HG02884 (cell line): ENCODE data around the gene CABP2.
"Not testable (repeated sequence)": the region's sequence is repeated elsewhere in the genome, so short reads cannot be mapped to it uniquely, and the experiment has no call there.

Experiments used
- ATAC-seq: cut with Tn5 transposase; IDR thresholded peaks from one replicate; pipeline ENCODE4 v1.9.1; 2021; ENCODE audit warnings: mild to moderate bottlenecking, moderate library complexity; ENCODE audit not compliant: unreplicated experiment

Gene CABP2

DNA sequence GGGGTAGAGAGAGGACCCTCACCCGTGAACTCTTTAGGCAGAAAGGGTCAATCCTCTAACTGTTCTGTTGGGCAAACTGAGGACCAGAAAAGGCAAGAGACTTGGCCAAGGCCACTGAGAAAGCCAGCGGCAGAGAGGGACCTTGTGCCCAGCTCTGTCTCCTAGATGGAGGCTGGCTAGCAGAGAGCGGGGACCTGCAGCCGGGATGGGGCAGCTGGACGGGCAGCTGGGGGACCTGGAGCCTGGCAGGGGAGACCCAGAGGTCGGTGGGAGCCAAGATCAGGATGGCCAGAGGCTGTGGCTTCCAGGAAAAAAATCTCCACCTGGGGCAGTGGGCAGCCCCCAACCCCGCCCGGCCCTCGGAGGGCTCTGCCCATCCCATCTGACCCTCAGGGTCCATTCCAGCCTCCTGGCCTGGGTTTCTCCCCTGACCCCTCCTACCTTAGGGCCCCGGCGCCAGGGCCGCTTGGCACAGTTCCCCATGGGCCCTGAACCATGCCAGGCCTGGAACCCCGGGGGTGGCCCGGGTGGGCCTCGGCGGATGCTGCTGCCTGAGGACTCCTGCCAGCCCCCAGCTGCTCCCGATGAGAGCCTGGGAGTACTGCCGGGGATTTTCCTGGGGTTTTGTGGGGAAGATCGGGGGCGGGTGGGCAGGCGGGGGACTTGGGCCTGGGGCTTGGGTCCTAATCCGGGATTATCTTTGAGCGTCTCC, at the start of gene CABP2:
CABP2 (minus strand) TSS at position 603 of the 712 bp plus-strand sequence; CDS start at position 483, 120 bp downstream.
- no peak for ATAC-seq

DNA sequence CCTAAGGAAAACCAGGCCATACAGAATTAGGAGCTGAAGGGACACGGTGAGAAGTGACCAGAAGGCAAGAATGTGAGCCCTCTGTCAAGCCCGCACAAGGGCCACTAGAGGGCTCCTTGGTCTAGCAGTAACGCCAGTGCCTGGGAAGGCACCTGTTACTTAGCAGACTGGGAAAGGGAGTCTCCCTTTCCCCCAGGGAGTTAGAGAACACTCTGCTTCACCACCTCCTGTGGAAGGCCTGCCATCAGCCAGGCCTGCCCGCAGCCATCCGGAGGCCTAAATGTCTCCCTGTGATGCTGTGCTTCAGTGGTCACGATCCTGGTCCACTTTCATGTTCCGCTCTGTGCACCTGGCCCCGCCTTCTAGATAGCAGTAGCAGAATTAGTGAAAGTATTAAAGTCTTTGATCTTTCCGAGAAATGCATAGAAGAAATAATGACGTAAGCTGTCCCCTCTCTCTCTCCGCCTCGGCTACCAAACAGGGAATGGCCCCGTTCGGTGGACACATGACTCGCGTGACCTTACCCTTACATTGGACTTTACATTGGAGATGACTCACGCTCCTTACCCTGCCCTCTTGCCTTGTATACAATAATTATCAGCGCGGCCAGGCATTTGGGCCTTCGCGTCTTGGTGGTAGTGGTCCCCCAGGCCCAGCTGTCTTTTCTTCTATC, 49.6 kb upstream of the CABP2 start:
- ATAC-seq: no peak

DNA sequence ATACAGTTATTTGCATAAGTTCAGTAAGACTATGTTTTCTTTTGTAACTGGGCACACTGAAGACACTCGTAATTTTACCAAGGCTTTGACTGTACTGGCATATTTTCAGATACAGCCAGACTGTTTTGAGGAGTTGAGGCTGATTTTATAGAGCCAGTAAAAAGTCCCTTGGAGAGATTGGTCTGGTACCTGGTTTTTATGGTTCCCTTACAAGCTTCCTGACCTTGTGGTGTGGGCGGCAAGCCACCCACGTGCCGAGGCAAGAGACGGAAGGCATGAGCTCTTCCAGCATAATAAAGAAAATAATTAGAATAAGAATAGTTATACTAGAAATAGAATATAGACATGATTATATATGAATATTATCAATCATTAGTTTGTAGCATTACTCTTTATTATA, 49.1 kb upstream of the CABP2 start:
- ATAC-seq: no peak

- ATAC-seq: no peak
These were observed 48.2 kb upstream of the CABP2 start for GRCh38 chr11:67571443-67571842.

- ATAC-seq: no peak
These were observed 41.0 kb upstream of the CABP2 start for GRCh38 chr11:67564230-67564629.

DNA sequence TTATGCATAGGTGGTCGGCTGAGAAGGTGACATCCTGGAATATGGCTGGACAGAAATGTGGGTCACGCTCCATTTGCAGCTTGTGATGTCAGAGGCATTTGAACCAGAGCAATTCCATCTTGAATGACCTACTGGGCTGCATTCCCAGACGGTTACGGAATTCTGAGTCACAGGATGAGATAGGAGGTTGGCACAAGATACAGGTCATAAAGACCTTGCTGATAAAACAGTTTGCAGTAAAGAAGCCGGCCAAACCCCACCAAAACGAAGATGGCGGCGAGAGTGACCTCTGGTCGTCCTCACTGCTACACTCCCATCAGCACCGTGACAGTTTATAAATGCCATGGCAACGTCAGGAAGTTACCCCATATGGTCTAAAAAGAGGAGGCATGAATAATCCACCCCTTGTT, 40.5 kb upstream of the CABP2 start:
- ATAC-seq: not testable (repeated sequence)

GRCh38 chr11:67562963-67563704, 39.9 kb upstream of the CABP2 start:
- ATAC-seq: no peak

DNA sequence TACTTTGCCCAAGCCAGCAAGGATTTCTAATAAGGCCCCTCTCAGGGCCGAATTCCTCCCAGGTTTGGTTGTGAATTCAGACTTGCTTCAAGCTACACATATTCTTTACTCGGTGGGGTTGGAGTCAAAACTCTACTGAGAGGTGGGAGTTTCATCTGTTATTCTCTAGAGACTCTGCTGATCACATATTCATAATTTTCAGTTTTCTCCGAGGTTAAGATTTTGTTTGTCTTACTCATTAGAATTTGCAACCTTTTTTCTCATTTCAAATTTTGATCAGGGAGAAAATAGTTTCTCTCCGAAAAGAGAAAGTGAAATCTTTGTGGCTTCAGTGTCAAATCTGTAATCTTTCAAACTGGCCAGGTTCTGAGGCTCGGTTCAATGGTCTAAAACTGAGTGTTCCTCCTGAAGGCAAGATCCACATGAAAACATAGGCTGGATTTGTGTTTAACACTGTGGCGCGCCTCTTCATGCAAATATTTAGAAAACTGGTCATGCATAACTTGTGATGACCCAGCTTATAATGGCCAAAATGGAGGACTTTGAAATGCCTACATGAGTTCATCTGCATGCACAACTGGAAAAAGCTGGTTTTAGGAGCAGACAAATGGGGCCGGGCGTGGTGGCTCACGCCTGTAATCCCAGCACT, 38.8 kb upstream of the CABP2 start:
- ATAC-seq: no peak

GRCh38 chr11:67558084-67558772, 35.0 kb upstream of the CABP2 start:
- no peak for ATAC-seq

DNA sequence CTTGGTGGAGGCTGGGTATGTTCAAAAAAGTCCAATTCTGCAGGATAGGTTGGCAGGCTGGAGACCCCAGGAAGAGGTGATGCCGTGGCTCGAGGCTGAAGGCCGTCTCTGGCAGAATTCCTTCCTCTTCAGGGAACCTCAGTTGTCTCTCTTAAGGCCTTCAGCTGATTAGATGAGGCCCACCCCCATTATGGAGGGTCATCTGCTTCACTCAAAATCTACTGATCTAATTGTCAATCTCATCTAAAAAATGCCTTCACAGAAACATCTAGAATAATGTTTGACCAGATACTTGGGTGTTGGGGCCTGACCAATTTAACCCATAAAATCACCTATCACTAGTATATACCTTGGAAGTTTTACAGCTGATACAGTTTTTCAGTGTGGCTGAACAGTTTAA, 33.0 kb upstream of the CABP2 start:
- ATAC-seq: no peak

DNA sequence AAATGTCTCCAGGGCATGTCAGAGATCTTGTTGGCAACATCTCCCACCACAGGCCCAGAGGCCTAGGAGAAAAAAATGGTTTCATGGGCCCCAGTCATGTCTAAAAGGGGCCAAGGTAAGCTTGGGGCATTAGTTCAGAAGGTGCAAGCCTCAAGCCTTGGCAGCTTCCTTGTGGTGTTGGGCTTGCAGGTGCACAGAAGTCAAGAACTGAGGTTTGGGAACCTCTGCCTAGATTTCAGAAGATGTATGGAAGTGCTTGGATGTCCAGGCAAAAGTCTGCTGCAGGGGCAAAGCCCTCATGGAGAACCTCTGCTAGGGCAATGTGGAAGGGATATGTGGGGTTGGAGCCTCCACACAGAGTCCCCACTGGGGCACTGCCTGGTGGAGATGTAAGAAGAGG, 28.5 kb upstream of the CABP2 start:
- ATAC-seq: not testable (repeated sequence)

DNA sequence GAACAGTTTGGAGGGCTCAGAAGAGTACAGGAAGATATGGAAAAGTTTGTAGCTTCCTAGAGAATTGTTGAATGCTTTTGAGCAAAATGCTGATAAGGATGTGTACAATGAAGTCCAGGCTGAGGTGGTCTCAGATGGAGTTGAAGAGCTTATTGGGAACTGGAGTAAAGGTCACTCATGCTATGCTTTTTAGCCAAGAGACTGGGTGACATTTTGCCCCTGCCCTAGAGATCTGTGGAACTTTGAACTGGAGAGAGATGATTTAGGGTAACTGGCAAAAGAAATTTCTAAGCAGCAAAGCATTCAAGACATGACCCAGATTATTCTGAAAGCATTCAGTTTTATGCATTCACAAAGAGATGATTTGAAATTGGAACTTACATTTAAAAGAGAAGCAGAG, 27.9 kb upstream of the CABP2 start:
- ATAC-seq: no peak

- no peak for ATAC-seq
These were observed 25.4 kb upstream of the CABP2 start for GRCh38 chr11:67548555-67549110.

DNA sequence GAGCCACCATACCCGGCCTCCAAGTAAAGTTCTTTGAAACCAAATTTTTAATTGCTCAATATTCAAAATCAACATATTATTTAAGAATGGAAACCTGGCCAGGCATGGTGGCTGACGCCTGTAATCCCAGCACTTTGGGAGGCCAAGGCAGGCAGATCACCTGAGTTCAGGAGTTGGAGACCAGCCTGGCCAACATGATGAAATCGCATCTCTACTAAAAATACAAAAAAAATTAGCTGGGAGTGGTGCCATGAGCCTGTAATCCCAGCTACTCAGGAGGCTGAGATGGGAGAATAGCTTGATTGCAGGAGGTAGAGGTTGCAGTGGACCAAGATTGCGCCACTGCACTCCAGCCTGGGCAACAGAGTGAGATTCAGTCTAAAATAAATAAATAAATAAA, 24.9 kb upstream of the CABP2 start:
- ATAC-seq: not testable (repeated sequence)

DNA sequence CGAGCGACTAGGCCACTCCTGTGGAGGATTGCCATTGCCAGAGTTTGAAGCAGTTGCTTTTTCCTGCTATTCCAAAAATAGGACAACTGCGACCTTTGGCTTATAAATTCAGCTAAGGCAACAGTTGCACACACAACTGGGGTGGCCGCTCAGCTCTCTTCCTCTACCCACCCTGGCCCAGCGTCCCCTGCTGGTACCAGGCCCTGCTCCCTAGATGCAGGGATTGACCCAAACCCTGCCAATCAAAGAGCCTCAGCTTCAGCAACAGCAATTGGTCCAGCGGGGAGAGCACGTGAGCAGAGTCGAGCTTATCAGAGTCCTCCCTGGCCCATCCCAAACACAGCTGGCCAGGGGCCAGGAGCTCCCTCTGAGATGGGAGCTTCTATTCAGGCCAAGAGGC, 22.0 kb upstream of the CABP2 start:
- no peak for ATAC-seq

DNA sequence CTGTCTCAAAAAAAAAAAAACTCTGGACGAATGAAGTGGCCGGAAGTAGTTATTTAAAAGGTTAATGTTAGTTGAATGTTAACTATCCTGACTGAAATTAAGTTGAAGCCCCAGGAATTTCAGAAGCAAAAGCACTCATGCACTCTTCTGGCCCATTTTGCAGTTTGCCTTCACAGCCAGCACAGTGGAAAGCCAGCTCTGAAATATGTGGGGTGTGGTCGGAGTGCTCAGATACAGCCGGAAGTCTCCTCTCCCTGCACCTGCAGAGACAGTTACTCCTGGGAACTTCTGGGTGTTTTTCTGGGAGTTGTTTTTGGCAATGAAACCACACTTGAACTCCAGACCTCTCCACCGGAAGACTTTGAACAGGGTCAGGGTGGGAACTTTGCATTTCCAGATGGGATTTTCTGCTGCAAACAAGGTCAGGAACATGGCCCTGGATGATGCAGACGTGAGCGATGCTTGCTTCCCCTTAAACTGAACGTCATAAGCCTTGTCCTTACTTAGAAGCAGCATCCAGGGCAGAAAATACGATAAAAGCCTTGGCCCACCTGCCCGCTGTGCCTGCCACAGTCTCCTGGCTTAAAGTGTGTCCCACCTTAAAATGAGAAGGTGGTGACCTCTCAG, 21.5 kb upstream of the CABP2 start:
- ATAC-seq: no peak

DNA sequence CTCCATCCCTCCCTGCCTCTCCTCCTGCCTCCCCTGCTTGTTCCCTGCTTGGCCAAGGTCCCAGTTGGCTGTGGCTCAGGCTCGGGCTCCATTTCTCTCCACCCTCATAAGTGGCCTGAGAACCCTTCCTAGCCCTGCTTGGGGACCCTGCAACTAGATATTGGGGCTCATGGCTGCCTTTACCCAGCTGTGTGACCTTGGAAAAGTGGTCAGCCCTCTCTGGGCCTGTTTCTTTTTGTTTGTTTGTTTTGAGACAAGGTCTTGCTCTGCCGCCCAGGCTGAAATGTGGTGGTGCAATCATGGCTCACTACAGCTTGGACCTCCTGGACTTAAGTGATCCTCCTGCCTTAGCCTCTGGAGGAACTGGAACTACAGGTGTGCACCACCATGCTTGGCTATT, 20.3 kb upstream of the CABP2 start:
- ATAC-seq: no peak

GRCh38 chr11:67542971-67543370, 19.7 kb upstream of the CABP2 start:
- ATAC-seq: no peak

DNA sequence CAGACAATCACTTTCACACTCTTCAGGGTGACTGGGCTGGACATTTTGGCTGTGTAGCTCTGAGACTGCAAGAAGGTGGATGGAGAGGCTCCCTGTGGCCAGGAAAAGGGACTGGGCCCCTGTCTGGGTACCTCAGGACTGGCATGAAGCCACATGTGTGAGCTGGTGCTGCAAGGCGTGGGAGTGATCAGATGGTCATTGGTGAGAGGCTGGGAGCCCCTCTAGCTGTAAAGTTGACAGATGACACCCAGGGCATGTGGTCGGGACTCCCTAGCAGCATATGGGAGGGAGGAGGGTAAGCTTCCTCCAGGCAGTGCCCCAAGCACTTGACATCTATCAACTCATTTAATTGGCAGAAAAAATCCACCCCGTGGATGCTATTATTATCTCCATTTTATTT, 18.9 kb upstream of the CABP2 start:
- no peak for ATAC-seq

DNA sequence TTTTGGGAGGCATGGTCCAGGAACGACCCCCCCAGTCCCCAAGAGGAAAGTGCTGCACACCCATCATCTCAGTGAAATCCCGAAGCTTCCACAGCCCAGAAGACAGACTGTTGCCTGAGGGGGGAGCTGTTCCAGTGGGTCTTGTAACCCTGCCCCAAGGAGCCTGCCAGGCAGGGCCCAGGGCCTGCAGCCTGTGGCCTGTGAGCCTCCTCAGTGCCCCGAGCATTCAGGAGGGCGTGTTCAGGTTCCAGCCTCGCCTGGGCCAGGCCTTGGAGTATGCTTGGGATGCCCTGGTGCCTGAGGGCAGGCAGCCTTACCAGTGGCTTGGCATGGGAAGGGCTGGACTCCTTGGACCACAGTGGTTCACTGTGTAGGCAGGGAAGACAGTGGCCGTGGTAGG, 18.0 kb upstream of the CABP2 start:
- ATAC-seq: no peak
